Heart left ventricle (tissue), 16 donors: ENCODE results near the gene SPAG6. TPM values are rescaled to one million over a fixed set of nuclear protein-coding genes. Genes with fewer than 3 reads are reported as not detected.

ENCODE experiments used
- ATAC-seq, 4 donors: fragments of 200-7000 bp; cut with Tn5 transposase; one replicate each; pipeline ENCODE4 v1.9.1; 2020 to 2022; ENCODE audit warnings: moderate library complexity in 4 of 4, mild to moderate bottlenecking in 3 of 4, moderate number of reproducible peaks in 1 of 4
- DNase-seq, 5 donors: peaks; one replicate each; pipeline ENCODE4 v3.0.0-alpha.2; 2020
- H3K27ac ChIP-seq, 12 donors: fragments of 200-600 bp; sonication (generic) in 4 of 12; one replicate each; pipeline versions ENCODE4 v1.5.0 to v1.8.0; 2016 to 2022; ENCODE audit warnings: mild to moderate bottlenecking in 2 of 12
- H3K27me3 ChIP-seq, 9 donors: fragments of 200-600 bp; sonication (generic) in 2 of 9; one replicate each; pipeline versions ENCODE4 v1.5.1 to v1.8.0; 2016 to 2022; ENCODE audit warnings: mild to moderate bottlenecking in 3 of 9
- H3K36me3 ChIP-seq, 9 donors: fragments of 200-600 bp; sonication (generic) in 2 of 9; one replicate each; pipeline versions ENCODE4 v1.5.0 to v1.8.0; 2018 to 2022; ENCODE audit warnings: mild to moderate bottlenecking in 2 of 9
- H3K4me1 ChIP-seq, 12 donors: fragments of 200-600 bp; sonication (generic) in 4 of 12; one replicate each; pipeline versions ENCODE4 v1.5.0 to v1.8.0; 2016 to 2022; ENCODE audit warnings: mild to moderate bottlenecking in 3 of 12
- H3K4me3 ChIP-seq, 12 donors: fragments of 200-600 bp; sonication (generic) in 4 of 12; one replicate each; pipeline versions ENCODE4 v1.5.0 to v1.8.0; 2017 to 2022; ENCODE audit warnings: mild to moderate bottlenecking in 9 of 12, moderate library complexity in 4 of 12
- H3K9me3 ChIP-seq, 12 donors: fragments of 200-600 bp; sonication (generic) in 4 of 12; one replicate each; pipeline versions ENCODE4 v1.5.0 to v1.8.0; 2016 to 2022; ENCODE audit warnings: mild to moderate bottlenecking in 1 of 12
- CTCF ChIP-seq, 12 donors: fragments of 200-600 bp; sonication (generic) in 4 of 12; IDR thresholded peaks; one replicate each; pipeline versions ENCODE4 v1.5.0 to v1.8.0; 2018 to 2022; ENCODE audit warnings: antibody characterized with exemption in 12 of 12, mild to moderate bottlenecking in 5 of 12
- POLR2A ChIP-seq, 2 donors: fragments of 450-650 bp; IDR thresholded peaks; one replicate each; pipeline ENCODE4 v1.6.1; 2017; ENCODE audit warnings: antibody characterized with exemption in 2 of 2, mild to moderate bottlenecking in 2 of 2, moderate library complexity in 2 of 2
- WGBS, 4 donors: extraction: QIAGEN DNeasy Blood & Tissue Kit in 2 of 4; methylation state at CpG; one replicate each; pipeline versions ENCODE4 v1.1.5 to v1.1.7; 2013 to 2018; 5-methylcytosine and 5-hydroxymethylcytosine counted together
- intact Hi-C, 10 donors: fragments of 100-400 bp; cut with DNase I; formaldehyde crosslinking; loops; one replicate each; pipeline versions ENCODE4 v1.11.1 to v1.14.2; 2022
- polyA plus RNA-seq, 2 donors: library from polyadenylated mRNA; stranded (reverse); fragments of 200-250 nt; gene quantifications; one replicate each; pipeline ENCODE4 v1.2.3, GENCODE V29; 2013
- total RNA-seq, 9 donors: library from RNA; depleted of rRNA in 2 of 9; stranded (reverse); fragments of >200 nt in 2 of 9; fragmentation: NEBNext Ultra II Directional in 3 of 9; extraction: Animal tissue kit (Norgen Biotek cat#: 25700) in 3 of 9; gene quantifications; one replicate each; pipeline versions ENCODE4 v1.1.0 to v1.2.4, GENCODE V29; 2016 to 2023
- donor health status: ischemic (EF 13 %, LVEDD 7.1; RV severe dilation, severe dysfunction).
- donor health status: healthy with polysubstance abuse.
- donor health status: DM: no; HTN: yes; CAD: no.
- donor health status: DM: no; HTN: no; CAD: no.
- donor health status: ischemic (EF 25% LVEDD 6.9; RV normal size, moderate dysfunction).
- donor health status: ischemic (EF 25% LVEDD 5.7; RV mildly dilated, moderate dysfunction).
- donor health status: healthy.
- donor health status: DM: yes; HTN: yes; CAD: no.
- donor health status: ischemic (EF 35%, LVEDD 5.7; RV mildly dilated, moderate dysfunction).
- donor health status: nonischemic (EF 11% LVEDD 7.7; RV severe dilation, severe dysfunction).
- donor health status: DM: yes; HTN: yes; CAD: no.
- donor health status: PGD.
- donor health status: ischemic (EF 29% LVEDD 5.4; RV normal size, mild dysfunction).
- donor health status: nonischemic (EF 23%, LVEDD 6.1; RV moderate dilation, normal function).

Gene SPAG6
- total and polyA plus RNA-seq, 11 donors: 0.42 TPM; not detected in 10

DNA sequence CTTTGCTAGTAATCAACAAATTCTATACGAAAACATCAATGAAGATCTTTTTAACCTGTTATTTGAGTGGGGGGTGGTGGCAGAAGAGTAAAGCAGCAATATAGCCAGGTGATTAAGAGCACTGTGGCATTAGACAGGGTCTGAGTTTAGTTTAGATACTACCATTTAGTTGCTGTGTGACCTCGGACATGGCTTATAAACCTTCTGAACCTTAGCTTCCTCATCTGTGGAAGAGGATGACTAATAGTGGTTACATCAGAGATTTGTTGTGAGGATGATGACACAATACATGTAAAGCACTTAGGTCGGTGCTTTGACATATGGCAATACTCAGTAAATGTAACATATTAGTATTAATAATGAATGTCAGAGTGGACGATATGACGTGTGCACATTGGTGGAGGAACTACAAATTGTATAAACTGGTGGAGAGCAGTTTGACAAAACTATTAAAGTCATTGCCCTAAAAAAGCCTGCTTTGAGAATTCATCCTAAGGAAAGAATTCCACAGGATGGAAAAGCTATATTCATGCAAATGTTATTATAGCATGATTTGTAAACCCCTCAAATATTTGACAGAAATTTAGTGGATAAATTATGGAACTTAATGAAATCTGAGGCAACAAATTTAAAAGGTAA lies 24.3 kb downstream of the SPAG6 start:
- H3K9me3 ChIP-seq: no peaks in the 10 kb centered on the region
- 89 to 94% (median 90%) methylated on average over 5 of the region's 5 CpGs for WGBS, 4 donors
- peaks cover 0 to 9% (median 0%) of the 10 kb centered on the region in 12 donors for H3K4me1 ChIP-seq
- intact Hi-C loops: no loop called here
- DNase-seq: no peak
- H3K36me3 ChIP-seq: no peaks in the 10 kb centered on the region
- no peak for TF ChIP-seq POLR2A (IDR thresholded peaks at IDR 0.05)
- TF ChIP-seq CTCF (IDR thresholded peaks at IDR 0.05): no peak
- H3K4me3 ChIP-seq: no peak overlapping the region
- H3K27ac ChIP-seq: no peak overlapping the region
- H3K27me3 ChIP-seq: peaks cover 0 to 15% (median 0%) of the 10 kb centered on the region in 9 donors
- ATAC-seq: no peak

- TF ChIP-seq CTCF (IDR thresholded peaks at IDR 0.05) (no peak), POLR2A (IDR thresholded peaks at IDR 0.05) (no peak)
- intact Hi-C loops: no loop called here
- Histone ChIP-seq H3K36me3 (no peaks in the 10 kb centered on the region), H3K9me3 (no peaks in the 10 kb centered on the region), H3K4me3 (no peak overlapping the region), H3K4me1 (peaks cover 0 to 9% (median 0%) of the 10 kb centered on the region in 12 donors), H3K27ac (no peak overlapping the region), H3K27me3 (peaks cover 0 to 15% (median 0%) of the 10 kb centered on the region in 9 donors)
- DNase-seq: no peak
- ATAC-seq: no peak
Observed at GRCh38 chr10:22370320-22370719, 25.0 kb downstream of the SPAG6 start.

GRCh38 chr10:22372298-22372697 lies 27.0 kb downstream of the SPAG6 start:
- TF ChIP-seq POLR2A (IDR thresholded peaks at IDR 0.05) (no peak), CTCF (IDR thresholded peaks at IDR 0.05) (no peak)
- no peaks in the 10 kb centered on the region for H3K9me3 ChIP-seq
- H3K4me1 ChIP-seq: peaks cover 0 to 9% (median 0%) of the 10 kb centered on the region in 12 donors
- intact Hi-C loops: no loop called here
- no peak overlapping the region for H3K27ac ChIP-seq
- H3K36me3 ChIP-seq: no peaks in the 10 kb centered on the region
- WGBS, 4 donors: 92 to 97% (median 93%) methylated on average over 6 of the region's 6 CpGs
- H3K27me3 ChIP-seq: peaks cover 0 to 14% (median 0%) of the 10 kb centered on the region in 9 donors
- no peak for ATAC-seq
- no peak overlapping the region for H3K4me3 ChIP-seq
- no peak for DNase-seq

- 66 to 71% (median 68%) methylated on average over 9 of the region's 9 CpGs for WGBS, 4 donors
- intact Hi-C loops: no loop called here
- H3K4me1 ChIP-seq: peaks cover 0 to 9% (median 0%) of the 10 kb centered on the region in 12 donors
- H3K27ac ChIP-seq: no peak overlapping the region
- no peaks in the 10 kb centered on the region for H3K9me3 ChIP-seq
- no peak for DNase-seq
- no peaks in the 10 kb centered on the region for H3K36me3 ChIP-seq
- no peak overlapping the region for H3K4me3 ChIP-seq
- peaks cover 0 to 13% (median 0%) of the 10 kb centered on the region in 9 donors for H3K27me3 ChIP-seq
- TF ChIP-seq POLR2A (IDR thresholded peaks at IDR 0.05) (no peak), CTCF (IDR thresholded peaks at IDR 0.05) (no peak)
- ATAC-seq: no peak
Observed at GRCh38 chr10:22372917-22373316, 27.6 kb downstream of the SPAG6 start.
